H1 (cell line): ENCODE measurements around the gene SLC25A42. TPM values are rescaled to one million over a fixed set of nuclear protein-coding genes. Genes with fewer than 3 reads are reported as not detected.

Source experiments
- CTCF ChIA-PET: fragments of 300-600 bp; sonication (Branson Sonifier 250); formaldehyde crosslinking; loops from one replicate; lab custom pipeline; 2021; ENCODE audit not compliant: partially characterized antibody; lab: Charles Lee
- POLR2A ChIA-PET: fragments of 300-600 bp; sonication (Branson Sonifier 250); formaldehyde crosslinking; loops from one replicate; lab custom pipeline; 2021; ENCODE audit warnings: inconsistent platforms; ENCODE audit not compliant: partially characterized antibody; lab: Charles Lee
- DNase-seq, 2 experiments: peaks; one replicate each; pipeline versions ENCODE4 v3.0.0 to v3.0.0-alpha.2; 2010 to 2022; ENCODE audit warnings: low spot score in 2 of 2, low read depth in 1 of 2, mixed read lengths in 1 of 2
- FAIRE-seq: peaks from 2 replicates; lab custom pipeline; 2011; peaks lifted over from hg19 to GRCh38; lab: Jason Lieb, UNC
- H2AFZ ChIP-seq: 2 replicates; pipeline ENCODE4 v1.8.1; 2012; ENCODE audit warnings: low read length, inconsistent platforms
- H2AK5ac ChIP-seq: 2 replicates; pipeline ENCODE4 v1.6.1; 2013; ENCODE audit warnings: low read depth, low read length
- H2BK120ac ChIP-seq: replicated peaks from 2 replicates; pipeline ENCODE3; 2013; ENCODE audit warnings: low read depth, low read length, inconsistent platforms
- H2BK12ac ChIP-seq: 2 replicates; pipeline ENCODE4 v1.6.1; 2013; ENCODE audit warnings: low read depth, low read length
- H2BK15ac ChIP-seq: 2 replicates; pipeline ENCODE4 v1.6.1; 2013; ENCODE audit warnings: low read length
- H2BK20ac ChIP-seq: 2 replicates; pipeline ENCODE4 v1.6.1; 2013; ENCODE audit warnings: low read length
- H2BK5ac ChIP-seq: 2 replicates; pipeline ENCODE4 v1.6.1; 2013; ENCODE audit warnings: low read depth, low read length
- H3K14ac ChIP-seq: 2 replicates; pipeline ENCODE4 v1.6.1; 2013; ENCODE audit warnings: inconsistent platforms; ENCODE audit not compliant: insufficient read length
- H3K18ac ChIP-seq: 2 replicates; pipeline ENCODE4 v1.6.1; 2013; ENCODE audit warnings: low read length; ENCODE audit errors: extremely low read depth
- H3K23ac ChIP-seq: 2 replicates; pipeline ENCODE4 v1.6.1; 2013; ENCODE audit warnings: inconsistent platforms; ENCODE audit not compliant: insufficient read length
- H3K23me2 ChIP-seq: 2 replicates; pipeline ENCODE4 v1.6.1; 2013; ENCODE audit warnings: low read depth, low read length
- H3K27ac ChIP-seq: 2 replicates; pipeline ENCODE4 v1.6.1; 2011; ENCODE audit warnings: low read depth, low read length, inconsistent platforms
- H3K27me3 ChIP-seq, 4 experiments: replicated peaks in 1 of 4; 1 replicate in 1 of 4; 2 replicates in 3 of 4; pipeline versions ENCODE4 v1.6.1 to v1.8.1; 2011 to 2013; ENCODE audit warnings: low read length in 3 of 4, mild to moderate bottlenecking in 3 of 4, inconsistent platforms in 2 of 4, mixed read lengths in 2 of 4, moderate library complexity in 1 of 4; ENCODE audit not compliant: control insufficient read depth in 3 of 4, insufficient read depth in 3 of 4; ENCODE audit errors: extremely low read depth in 1 of 4
- H3K36me3 ChIP-seq, 4 experiments: 2 replicates each; pipeline versions ENCODE4 v1.6.1 to v1.8.1; 2011 to 2013; ENCODE audit warnings: mild to moderate bottlenecking in 4 of 4, low read length in 3 of 4, moderate library complexity in 2 of 4, control low read depth in 1 of 4, inconsistent platforms in 1 of 4; ENCODE audit not compliant: insufficient read depth in 4 of 4, control insufficient read depth in 2 of 4
- H3K4ac ChIP-seq: replicated peaks from 2 replicates; pipeline ENCODE3; 2013; ENCODE audit warnings: low read length, low read depth, mixed read lengths, inconsistent platforms; ENCODE audit not compliant: insufficient read length
- H3K4me1 ChIP-seq, 4 experiments: replicated peaks in 1 of 4; 1 replicate in 1 of 4; 2 replicates in 3 of 4; pipeline versions ENCODE4 v1.6.1 to v1.8.1; 2011 to 2013; ENCODE audit warnings: low read length in 3 of 4, inconsistent platforms in 2 of 4, mixed read lengths in 1 of 4; ENCODE audit not compliant: insufficient read depth in 4 of 4, control insufficient read depth in 3 of 4
- H3K4me2 ChIP-seq, 2 experiments: 2 replicates each; pipeline versions ENCODE4 v1.6.1 to v1.8.1; 2011 to 2013; ENCODE audit warnings: low read depth in 2 of 2, low read length in 2 of 2, control low read depth in 1 of 2, inconsistent platforms in 1 of 2, mild to moderate bottlenecking in 1 of 2; ENCODE audit not compliant: insufficient read depth in 1 of 2
- H3K4me3 ChIP-seq, 4 experiments: fragments of 200-600, 300-600 bp in 1 of 4; sonication (generic), shearing (Covaris generic), sonication (Bioruptor Twin) in 1 of 4; 2 replicates each; pipeline versions ENCODE4 v1.5.1 to v1.8.1; 2011 to 2016; ENCODE audit warnings: low read length in 4 of 4, low read depth in 3 of 4, control low read depth in 2 of 4, inconsistent platforms in 2 of 4, mild to moderate bottlenecking in 2 of 4, mixed read lengths in 1 of 4, moderate library complexity in 1 of 4; ENCODE audit not compliant: insufficient read depth in 2 of 4; ENCODE audit errors: extremely low read depth in 1 of 4
- H3K56ac ChIP-seq: replicated peaks from 2 replicates; pipeline ENCODE3; 2013; ENCODE audit warnings: low read depth, mild to moderate bottlenecking, mixed read lengths, low read length, inconsistent platforms; ENCODE audit not compliant: insufficient read length
- H3K79me1 ChIP-seq: 2 replicates; pipeline ENCODE4 v1.6.1; 2013; ENCODE audit warnings: low read depth, low read length, control low read depth
- H3K79me2 ChIP-seq, 2 experiments: 2 replicates each; pipeline versions ENCODE4 v1.6.1 to v1.8.1; 2012 to 2013; ENCODE audit warnings: low read length in 2 of 2, mild to moderate bottlenecking in 2 of 2, inconsistent platforms in 1 of 2; ENCODE audit not compliant: insufficient read depth in 2 of 2, control insufficient read depth in 1 of 2
- H3K9ac ChIP-seq, 4 experiments: replicated peaks in 1 of 4; 1 replicate in 1 of 4; 2 replicates in 3 of 4; pipeline versions ENCODE4 v1.6.1 to v1.8.1; 2011 to 2013; ENCODE audit warnings: low read depth in 3 of 4, low read length in 3 of 4, control low read depth in 2 of 4, mild to moderate bottlenecking in 2 of 4, moderate library complexity in 2 of 4, inconsistent platforms in 1 of 4; ENCODE audit errors: extremely low read depth in 1 of 4
- H3K9me3 ChIP-seq, 2 experiments: 2 replicates each; pipeline versions ENCODE4 v1.6.1 to v1.8.1; 2012 to 2013; ENCODE audit warnings: mild to moderate bottlenecking in 2 of 2, moderate library complexity in 2 of 2, control low read depth in 1 of 2, inconsistent platforms in 1 of 2, low read depth in 1 of 2, low read length in 1 of 2, mixed read lengths in 1 of 2; ENCODE audit not compliant: insufficient read depth in 2 of 2
- H4K20me1 ChIP-seq, 2 experiments: replicated peaks in 1 of 2; 2 replicates each; pipeline versions ENCODE3 to v1.8.1; 2011 to 2013; ENCODE audit warnings: inconsistent platforms in 2 of 2, low read length in 2 of 2, mild to moderate bottlenecking in 1 of 2; ENCODE audit not compliant: insufficient read depth in 2 of 2, control insufficient read depth in 1 of 2
- H4K5ac ChIP-seq: 2 replicates; pipeline ENCODE4 v1.6.1; 2013; ENCODE audit warnings: low read length, low read depth, mixed read lengths, inconsistent platforms; ENCODE audit not compliant: insufficient read length
- H4K8ac ChIP-seq: 2 replicates; pipeline ENCODE4 v1.8.0; 2013; ENCODE audit warnings: mild to moderate bottlenecking, moderate library complexity, low read length, inconsistent platforms; ENCODE audit not compliant: insufficient read depth; ENCODE audit errors: extremely low read depth
- H4K91ac ChIP-seq: replicated peaks from 2 replicates; pipeline ENCODE3; 2013; ENCODE audit warnings: low read length, mixed read lengths, inconsistent platforms; ENCODE audit not compliant: insufficient read length
- CREB1 ChIP-seq: IDR thresholded peaks from 2 replicates; pipeline ENCODE4 v1.6.1; 2012; ENCODE audit warnings: inconsistent platforms
- HDAC2 ChIP-seq, 2 experiments: fragments of 300-600 bp in 1 of 2; sonication (generic) in 1 of 2; IDR thresholded peaks; 2 replicates each; pipeline ENCODE4 v1.6.1; 2011 to 2012; ENCODE audit warnings: low read depth in 2 of 2, low read length in 2 of 2, mild to moderate bottlenecking in 2 of 2, moderate library complexity in 2 of 2, borderline replicate concordance in 1 of 2, inconsistent platforms in 1 of 2
- POU5F1 ChIP-seq: IDR thresholded peaks from 2 replicates; pipeline ENCODE4 v1.6.1; 2011; ENCODE audit warnings: low read depth, mild to moderate bottlenecking, low read length, moderate library complexity
- TAF1 ChIP-seq: IDR thresholded peaks from 2 replicates; pipeline ENCODE4 v1.6.1; 2011; ENCODE audit warnings: mild to moderate bottlenecking, low read depth, low read length
- TCF12 ChIP-seq: IDR thresholded peaks from 2 replicates; pipeline ENCODE4 v1.6.1; 2011; ENCODE audit warnings: low read depth, mild to moderate bottlenecking, low read length
- WGBS, 2 experiments: shearing (Covaris generic) in 1 of 2; methylation state at CpG; one replicate each; pipeline versions ENCODE4 v1.1.6 to v1.1.7; 2013 to 2015; ENCODE audit warnings: low lambda C conversion rate in 2 of 2, mixed read lengths in 2 of 2, inconsistent platforms in 1 of 2, low coverage in 1 of 2, missing lambda C conversion rate in 1 of 2; ENCODE audit not compliant: insufficient replicate concordance in 2 of 2, insufficient coverage in 1 of 2, insufficient read length in 1 of 2; ENCODE audit errors: extremely low coverage in 1 of 2, missing lambda C conversion rate in 1 of 2; 5-methylcytosine and 5-hydroxymethylcytosine counted together
- polyA plus RNA-seq, 7 experiments: library from polyadenylated mRNA; depleted of rRNA in 3 of 7; stranded (reverse) in 5 of 7; unstranded in 2 of 7; fragments of >200 nt in 5 of 7; fragments of 200-250 nt in 2 of 7; gene quantifications; 1 replicate in 5 of 7; 2 replicates in 1 of 7; 4 replicates in 1 of 7; pipeline versions ENCODE4 v1.2.1 to v1.2.3, GENCODE V29; 2011 to 2013; ENCODE audit warnings: missing spikeins in 2 of 7, mixed read lengths in 2 of 7
- total RNA-seq: library from RNA; stranded (reverse); fragmentation: NEBNext Ultra II Directional; extraction: Animal tissue kit (Norgen Biotek cat#: 25700); gene quantifications from 2 replicates; pipeline ENCODE4 v1.2.1, GENCODE V29; 2021
- TF ChIP-seq, protein P1 (sequence below): IDR thresholded peaks from 2 replicates; pipeline ENCODE4 v1.6.1; 2011; ENCODE audit warnings: low read length, improper control_type of control experiment
- TF ChIP-seq, protein P2 (sequence below): IDR thresholded peaks from 2 replicates; pipeline ENCODE4 v1.6.1; 2012; ENCODE audit warnings: inconsistent platforms

SLC25A42 gene
- total and polyA plus RNA-seq, 2 of the 8 experiments (the other 6 are each of a cell fraction or from before 2014, with no cell fraction given): 5.9 to 6.2 TPM

- Histone ChIP-seq H2BK120ac (no peak overlapping the region), H2BK15ac (peak overlapping the region; percentile 92; the same call in 1 of the 2 replicates), H3K36me3 (peaks cover 2 to 14% (median 3%) of the 10 kb centered on the region in 4 experiments; a peak in 3 of 8 replicates), H4K20me1 (peaks cover 2 to 7% of the 10 kb centered on the region in 2 experiments), H2BK12ac (no peak overlapping the region; the same call in 1 of the 2 replicates), H3K4me1 (peaks cover 0 to 14% (median 10%) of the 10 kb centered on the region in 4 experiments; a peak in 6 of 7 replicates), H4K5ac (no peak overlapping the region), H4K8ac (no peak overlapping the region), H3K56ac (no peak overlapping the region), H3K79me2 (peaks cover 0 to 4% of the 10 kb centered on the region in 2 experiments; a peak in 1 of 4 replicates), H3K14ac (no peak overlapping the region), H3K4me2 (peak overlapping the region; percentile 82 to 92), H3K4ac (no peak overlapping the region), H3K23ac (no peak overlapping the region), H3K9me3 (peaks cover 5 to 13% of the 10 kb centered on the region in 2 experiments; a peak in 3 of 4 replicates), H2AK5ac (no peak overlapping the region), H3K79me1 (peaks cover 7% of the 10 kb centered on the region; the same call in 1 of the 2 replicates), H3K23me2 (peaks cover 3% of the 10 kb centered on the region; the same call in 1 of the 2 replicates), H3K27me3 (peaks cover 0 to 3% (median 0%) of the 10 kb centered on the region in 4 experiments; a peak in 4 of 7 replicates), H2BK5ac (no peak overlapping the region; the same call in 1 of the 2 replicates), H2BK20ac (no peak overlapping the region), H3K9ac (no peak overlapping the region; a peak in 1 of 7 replicates), H3K27ac (no peak overlapping the region), H3K4me3 (peak overlapping the region; percentile 27 to 53 (median 36); a peak in 7 of 8 replicates), H2AFZ (no peak overlapping the region), H3K18ac (no peak overlapping the region), H4K91ac (no peak overlapping the region)
- ChIA-PET CTCF (interaction anchor here (0.6 to 3.5 kb wide), 13 partner anchors 10 to 147 kb away, joined by 3 to 21 read pairs (median 7); no protein-coding TSS in a partner anchor), POLR2A (interaction anchor here (0.9 to 3.1 kb wide), 4 partner anchors 13 to 100 kb away, joined by 3 to 22 read pairs (median 4); no protein-coding TSS in a partner anchor)
- 14% methylated on average over 19 of the region's 21 CpGs; no CpG with 5 or more reads in 1 of the 2 experiments for WGBS, 2 experiments
- DNase-seq (peak; percentile 44 to 89), FAIRE-seq (no peak)
- no peak for TF ChIP-seq POU5F1
- TF ChIP-seq TAF1: peak; percentile 63; the same call in 1 of the 2 replicates
- TF ChIP-seq, protein P1, sequence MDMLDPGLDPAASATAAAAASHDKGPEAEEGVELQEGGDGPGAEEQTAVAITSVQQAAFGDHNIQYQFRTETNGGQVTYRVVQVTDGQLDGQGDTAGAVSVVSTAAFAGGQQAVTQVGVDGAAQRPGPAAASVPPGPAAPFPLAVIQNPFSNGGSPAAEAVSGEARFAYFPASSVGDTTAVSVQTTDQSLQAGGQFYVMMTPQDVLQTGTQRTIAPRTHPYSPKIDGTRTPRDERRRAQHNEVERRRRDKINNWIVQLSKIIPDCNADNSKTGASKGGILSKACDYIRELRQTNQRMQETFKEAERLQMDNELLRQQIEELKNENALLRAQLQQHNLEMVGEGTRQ: no peak
- TF ChIP-seq HDAC2 (IDR thresholded peaks at IDR 0.05; ENCODE audit: borderline replicate concordance in 1 of 2, low read depth in 2 of 2, low read length in 2 of 2): no peak
- peak; percentile 70 for TF ChIP-seq CREB1
- TF ChIP-seq, protein P2, sequence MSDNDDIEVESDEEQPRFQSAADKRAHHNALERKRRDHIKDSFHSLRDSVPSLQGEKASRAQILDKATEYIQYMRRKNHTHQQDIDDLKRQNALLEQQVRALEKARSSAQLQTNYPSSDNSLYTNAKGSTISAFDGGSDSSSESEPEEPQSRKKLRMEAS: peak; percentile 38; the same call in 1 of the 2 replicates
- 0 out of 2 replicates have a peak, but pooled peaks have one; percentile 66 for TF ChIP-seq TCF12
These were observed 70.9 kb downstream of the SLC25A42 start for GRCh38 chr19:19134687-19135158.
